ENCODE measurements around the gene ZFYVE28.
"Not testable (repeated sequence)": the region's sequence is repeated elsewhere in the genome, so short reads cannot be mapped to it uniquely, and the experiment has no call there.

The ZFYVE28 gene

GRCh38 chr4:2241003-2241402 is 177.4 kb downstream of the ZFYVE28 start:
- peaks cover 3% of the 10 kb centered on the region; the same call in 1 of the 2 replicates for H3K27me3 ChIP-seq (ENCODE audit: control insufficient read depth, insufficient read depth, low read length)
- peaks cover 10% of the 10 kb centered on the region; the same call in 1 of the 2 replicates for H3K4me1 ChIP-seq (ENCODE audit: control insufficient read depth, insufficient read depth, low read length)
- 0 out of 2 replicates have a peak, but pooled peaks cover 5% of the 10 kb centered on the region for H3K9me3 ChIP-seq (ENCODE audit: control insufficient read depth, insufficient read depth, low read length)
- H3K27ac ChIP-seq (ENCODE audit: low read depth, low read length) = no peak overlapping the region
- peaks cover 17% of the 10 kb centered on the region for H3K36me3 ChIP-seq (ENCODE audit: control insufficient read depth, insufficient read depth, low read length)
- peak overlapping the region; percentile 78 for H3K4me3 ChIP-seq (ENCODE audit: low read depth, low read length)
- H3K9ac ChIP-seq (ENCODE audit: low read depth, low read length) = 0 out of 2 replicates have a peak overlapping the region, but pooled peaks have one; percentile 23

GRCh38 chr4:2236944-2237666 is 181.3 kb downstream of the ZFYVE28 start:
- H3K4me1 ChIP-seq (ENCODE audit: control insufficient read depth, insufficient read depth, low read length) = peaks cover 10% of the 10 kb centered on the region; the same call in 1 of the 2 replicates
- H3K27me3 ChIP-seq (ENCODE audit: control insufficient read depth, insufficient read depth, low read length) = no peaks in the 10 kb centered on the region
- H3K27ac ChIP-seq (ENCODE audit: low read depth, low read length) = no peak overlapping the region
- no peak overlapping the region for H3K9ac ChIP-seq (ENCODE audit: low read depth, low read length)
- peaks cover 46% of the 10 kb centered on the region for H3K36me3 ChIP-seq (ENCODE audit: control insufficient read depth, insufficient read depth, low read length)
- H3K9me3 ChIP-seq (ENCODE audit: control insufficient read depth, insufficient read depth, low read length) = no peaks in the 10 kb centered on the region
- no peak overlapping the region for H3K4me3 ChIP-seq (ENCODE audit: low read depth, low read length)

GRCh38 chr4:2231082-2231481 is 187.4 kb downstream of the ZFYVE28 start:
- Histone ChIP-seq H3K27ac (ENCODE audit: low read depth, low read length) (no peak overlapping the region), H3K4me3 (ENCODE audit: low read depth, low read length) (no peak overlapping the region), H3K36me3 (ENCODE audit: control insufficient read depth, insufficient read depth, low read length) (peaks cover 44% of the 10 kb centered on the region), H3K27me3 (ENCODE audit: control insufficient read depth, insufficient read depth, low read length) (no peaks in the 10 kb centered on the region), H3K4me1 (ENCODE audit: control insufficient read depth, insufficient read depth, low read length) (no peaks in the 10 kb centered on the region), H3K9me3 (ENCODE audit: control insufficient read depth, insufficient read depth, low read length) (no peaks in the 10 kb centered on the region), H3K9ac (ENCODE audit: low read depth, low read length) (no peak overlapping the region)

- H3K36me3 ChIP-seq (ENCODE audit: control insufficient read depth, insufficient read depth, low read length) = peaks cover 6% of the 10 kb centered on the region; the same call in 1 of the 2 replicates
- H3K27me3 ChIP-seq (ENCODE audit: control insufficient read depth, insufficient read depth, low read length) = no peaks in the 10 kb centered on the region
- H3K4me1 ChIP-seq (ENCODE audit: control insufficient read depth, insufficient read depth, low read length) = peaks cover 22% of the 10 kb centered on the region
- H3K4me3 ChIP-seq (ENCODE audit: low read depth, low read length) = no peak overlapping the region
- no peaks in the 10 kb centered on the region for H3K9me3 ChIP-seq (ENCODE audit: control insufficient read depth, insufficient read depth, low read length)
- H3K9ac ChIP-seq (ENCODE audit: low read depth, low read length) = no peak overlapping the region
- H3K27ac ChIP-seq (ENCODE audit: low read depth, low read length) = no peak overlapping the region
Observed at GRCh38 chr4:2226261-2226660, 192.2 kb downstream of the ZFYVE28 start.

GRCh38 chr4:2222838-2223237 is 195.6 kb downstream of the ZFYVE28 start:
- Histone ChIP-seq H3K27ac (ENCODE audit: low read depth, low read length) (no peak overlapping the region), H3K4me3 (ENCODE audit: low read depth, low read length) (no peak overlapping the region), H3K27me3 (ENCODE audit: control insufficient read depth, insufficient read depth, low read length) (no peaks in the 10 kb centered on the region; the same call in 1 of the 2 replicates), H3K9ac (ENCODE audit: low read depth, low read length) (no peak overlapping the region), H3K9me3 (ENCODE audit: control insufficient read depth, insufficient read depth, low read length) (no peaks in the 10 kb centered on the region), H3K36me3 (ENCODE audit: control insufficient read depth, insufficient read depth, low read length) (peaks cover 4% of the 10 kb centered on the region; the same call in 1 of the 2 replicates), H3K4me1 (ENCODE audit: control insufficient read depth, insufficient read depth, low read length) (peaks cover 33% of the 10 kb centered on the region)

- H3K9ac ChIP-seq (ENCODE audit: low read depth, low read length) = 0 out of 2 replicates have a peak overlapping the region, but pooled peaks have one; percentile 9
- H3K4me3 ChIP-seq (ENCODE audit: low read depth, low read length) = not testable (repeated sequence)
- H3K27ac ChIP-seq (ENCODE audit: low read depth, low read length) = peak overlapping the region; percentile 86
Observed at GRCh38 chr4:2221378-2221777, 197.1 kb downstream of the ZFYVE28 start.

GRCh38 chr4:2220016-2220630 is 198.3 kb downstream of the ZFYVE28 start:
- H3K27me3 ChIP-seq (ENCODE audit: control insufficient read depth, insufficient read depth, low read length) = no peaks in the 10 kb centered on the region; the same call in 1 of the 2 replicates
- no peak overlapping the region for H3K4me3 ChIP-seq (ENCODE audit: low read depth, low read length)
- H3K36me3 ChIP-seq (ENCODE audit: control insufficient read depth, insufficient read depth, low read length) = no peaks in the 10 kb centered on the region
- H3K9me3 ChIP-seq (ENCODE audit: control insufficient read depth, insufficient read depth, low read length) = no peaks in the 10 kb centered on the region
- H3K9ac ChIP-seq (ENCODE audit: low read depth, low read length) = no peak overlapping the region
- H3K27ac ChIP-seq (ENCODE audit: low read depth, low read length) = peak overlapping the region; percentile 46
- peaks cover 39% of the 10 kb centered on the region for H3K4me1 ChIP-seq (ENCODE audit: control insufficient read depth, insufficient read depth, low read length)

More at GRCh38 chr4:2221378-2221777, 197.1 kb downstream of the ZFYVE28 start:
- H3K4me1 ChIP-seq (ENCODE audit: control insufficient read depth, insufficient read depth, low read length) = peaks cover 33% of the 10 kb centered on the region
- H3K9me3 ChIP-seq (ENCODE audit: control insufficient read depth, insufficient read depth, low read length); H3K27me3 ChIP-seq (ENCODE audit: control insufficient read depth, insufficient read depth, low read length); H3K36me3 ChIP-seq (ENCODE audit: control insufficient read depth, insufficient read depth, low read length): not testable (repeated sequence)
